Measurements from ENCODE around the gene KCTD11.

Gene KCTD11

GRCh38 chr17:7374353-7374752, 22.4 kb downstream of the KCTD11 start:
- DNase-seq (ENCODE audit: low read depth in 2 of 2) = no peak

GRCh38 chr17:7379134-7379533, 27.2 kb downstream of the KCTD11 start:
- DNase-seq (ENCODE audit: low read depth in 2 of 2) = no peak

DNA sequence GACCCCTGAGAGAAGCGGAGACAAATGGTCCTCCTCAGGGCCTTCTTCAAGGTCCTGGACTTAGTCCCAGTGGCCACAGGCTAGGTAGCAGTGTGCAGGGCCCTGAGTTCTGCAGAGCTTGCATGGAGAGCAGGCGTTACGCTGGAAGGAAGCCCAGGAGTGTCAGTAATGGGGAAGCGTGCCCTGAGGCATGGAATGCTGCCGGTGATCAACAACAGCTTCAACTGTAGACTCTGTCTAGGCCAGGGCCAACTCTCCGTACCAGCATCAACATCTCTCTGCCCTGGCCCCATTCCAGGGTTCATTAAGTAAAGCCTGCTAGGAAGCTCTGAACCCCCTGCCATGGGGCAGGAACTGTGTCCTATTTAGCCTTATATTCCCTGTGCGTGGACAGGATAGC, 28.4 kb downstream of the KCTD11 start:
- DNase-seq (ENCODE audit: low read depth in 2 of 2) = no peak

GRCh38 chr17:7380855-7381683, 29.1 kb downstream of the KCTD11 start, which contains the start of gene TNK1:
TSS of gene TNK1 (plus strand) at chr17:7381089. CDS start at chr17:7382927, 1,838 bp downstream.
- DNase-seq (ENCODE audit: low read depth in 2 of 2) = no peak

DNA sequence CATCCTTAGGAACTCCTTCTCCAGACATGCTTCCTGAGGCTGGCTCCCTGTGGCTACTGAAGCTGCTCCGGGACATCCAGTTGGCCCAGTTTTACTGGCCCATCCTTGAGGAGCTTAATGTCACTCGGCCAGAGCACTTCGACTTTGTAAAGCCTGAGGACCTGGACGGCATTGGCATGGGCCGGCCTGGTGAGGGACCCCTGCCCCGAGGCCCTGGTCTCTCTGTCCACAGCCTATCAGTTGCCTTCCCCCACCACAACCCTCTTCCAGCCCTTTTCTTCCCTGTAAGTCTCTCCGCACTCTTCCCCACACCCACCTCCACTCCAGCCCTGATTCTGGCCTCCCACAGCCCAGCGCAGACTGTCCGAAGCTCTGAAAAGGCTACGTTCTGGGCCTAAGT, 30.9 kb downstream of the KCTD11 start:
- DNase-seq (ENCODE audit: low read depth in 2 of 2) = no peak

DNA sequence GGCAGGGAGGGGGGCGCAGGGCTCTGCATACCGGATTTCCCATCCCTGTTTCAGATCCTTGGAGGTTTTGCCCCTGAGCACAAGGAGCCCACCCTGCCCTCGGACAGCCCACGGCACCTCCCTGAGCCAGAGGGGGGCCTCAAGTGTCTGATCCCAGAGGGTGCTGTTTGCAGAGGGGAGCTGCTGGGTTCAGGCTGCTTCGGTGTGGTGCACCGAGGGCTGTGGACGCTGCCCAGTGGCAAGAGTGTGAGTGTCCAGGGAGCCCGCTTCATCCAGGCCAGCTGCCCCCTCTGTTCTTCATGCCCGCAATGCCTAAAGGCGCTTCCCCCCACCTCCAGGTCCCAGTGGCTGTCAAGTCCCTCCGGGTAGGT, 31.4 kb downstream of the KCTD11 start:
- DNase-seq (ENCODE audit: low read depth in 2 of 2) = no peak

DNA sequence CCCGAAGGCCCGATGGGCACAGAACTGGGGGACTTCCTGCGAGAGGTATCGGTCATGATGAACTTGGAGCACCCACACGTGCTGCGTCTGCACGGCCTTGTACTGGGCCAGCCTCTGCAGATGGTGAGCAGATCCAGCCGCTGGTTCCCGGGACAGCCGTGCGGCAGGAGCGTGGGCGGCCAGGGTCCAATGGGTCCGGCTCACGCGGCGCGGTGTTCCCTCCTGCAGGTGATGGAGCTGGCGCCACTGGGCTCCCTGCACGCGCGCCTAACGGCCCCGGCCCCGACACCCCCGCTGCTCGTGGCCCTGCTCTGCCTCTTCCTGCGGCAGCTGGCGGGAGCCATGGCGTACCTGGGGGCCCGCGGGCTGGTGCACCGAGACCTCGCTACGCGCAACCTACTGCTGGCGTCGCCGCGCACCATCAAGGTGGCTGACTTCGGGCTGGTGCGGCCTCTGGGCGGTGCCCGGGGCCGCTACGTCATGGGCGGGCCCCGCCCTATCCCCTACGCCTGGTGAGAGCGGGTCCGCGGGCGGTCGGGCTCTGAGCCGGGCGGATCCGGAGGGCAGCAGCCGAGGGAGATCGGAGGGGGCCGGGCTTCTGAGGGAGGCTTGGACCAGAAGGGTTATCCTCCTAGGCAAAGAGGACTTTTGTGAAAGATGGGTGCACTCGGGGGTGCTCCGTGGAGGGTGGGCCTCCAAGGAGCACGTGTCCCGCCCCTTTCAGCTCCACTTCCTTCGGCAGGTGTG, 32.0 kb downstream of the KCTD11 start:
- peak; percentile 63 to 70 for DNase-seq (ENCODE audit: low read depth in 2 of 2)

GRCh38 chr17:7384489-7385081, 32.6 kb downstream of the KCTD11 start:
- DNase-seq (ENCODE audit: low read depth in 2 of 2) = no peak

GRCh38 chr17:7388856-7389255, 36.9 kb downstream of the KCTD11 start:
- no peak for DNase-seq (ENCODE audit: low read depth in 2 of 2)

GRCh38 chr17:7389924-7390910, 38.3 kb downstream of the KCTD11 start:
- no peak for DNase-seq (ENCODE audit: low read depth in 2 of 2)

- no peak for DNase-seq (ENCODE audit: low read depth in 2 of 2)
Measured at GRCh38 chr17:7391307-7391706, 39.3 kb downstream of the KCTD11 start.

DNA sequence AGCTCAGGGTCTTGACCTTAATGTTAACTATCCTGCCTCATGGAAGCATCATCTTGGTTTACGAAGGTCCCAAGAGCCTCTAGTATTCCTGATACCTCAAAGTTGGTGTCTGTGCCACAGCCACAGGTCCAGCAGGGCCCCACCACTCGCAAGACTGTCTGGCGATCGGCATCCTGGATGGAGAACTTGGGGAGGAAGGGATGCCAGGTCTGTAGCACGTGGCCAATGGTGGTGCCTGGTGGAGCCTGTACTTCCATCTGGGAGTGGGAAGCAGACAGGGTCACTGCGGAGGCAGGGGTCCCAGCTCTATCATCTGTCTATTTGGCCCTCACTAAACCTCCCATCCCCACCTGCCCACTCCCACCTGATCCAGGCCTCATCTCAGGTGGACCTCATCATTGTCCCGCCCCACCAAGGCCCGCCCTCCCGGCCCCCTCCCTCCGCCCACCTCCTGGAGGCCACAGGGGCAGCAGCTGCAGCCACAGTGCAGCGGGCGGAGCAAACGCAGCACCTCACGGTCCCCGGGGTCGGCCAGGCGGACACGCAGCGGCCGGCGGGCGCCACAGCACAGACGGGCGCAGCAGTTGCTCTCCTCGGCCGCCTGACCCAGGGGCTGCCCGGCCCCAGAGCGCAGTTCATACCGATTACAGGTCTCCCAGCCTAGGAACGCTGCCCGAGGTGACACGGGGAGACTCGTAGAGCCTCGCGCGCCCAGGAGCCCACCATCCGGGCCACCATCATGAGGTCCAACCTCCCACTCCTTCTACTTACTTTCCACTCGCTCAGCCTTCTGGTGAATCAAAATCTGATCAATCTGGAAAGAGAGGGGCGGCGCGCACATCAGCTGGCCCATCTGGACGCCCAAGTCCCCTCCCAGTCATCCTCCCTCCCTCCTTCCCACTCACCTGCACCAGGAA, 41.0 kb downstream of the KCTD11 start:
- no peak for DNase-seq (ENCODE audit: low read depth in 2 of 2)

DNA sequence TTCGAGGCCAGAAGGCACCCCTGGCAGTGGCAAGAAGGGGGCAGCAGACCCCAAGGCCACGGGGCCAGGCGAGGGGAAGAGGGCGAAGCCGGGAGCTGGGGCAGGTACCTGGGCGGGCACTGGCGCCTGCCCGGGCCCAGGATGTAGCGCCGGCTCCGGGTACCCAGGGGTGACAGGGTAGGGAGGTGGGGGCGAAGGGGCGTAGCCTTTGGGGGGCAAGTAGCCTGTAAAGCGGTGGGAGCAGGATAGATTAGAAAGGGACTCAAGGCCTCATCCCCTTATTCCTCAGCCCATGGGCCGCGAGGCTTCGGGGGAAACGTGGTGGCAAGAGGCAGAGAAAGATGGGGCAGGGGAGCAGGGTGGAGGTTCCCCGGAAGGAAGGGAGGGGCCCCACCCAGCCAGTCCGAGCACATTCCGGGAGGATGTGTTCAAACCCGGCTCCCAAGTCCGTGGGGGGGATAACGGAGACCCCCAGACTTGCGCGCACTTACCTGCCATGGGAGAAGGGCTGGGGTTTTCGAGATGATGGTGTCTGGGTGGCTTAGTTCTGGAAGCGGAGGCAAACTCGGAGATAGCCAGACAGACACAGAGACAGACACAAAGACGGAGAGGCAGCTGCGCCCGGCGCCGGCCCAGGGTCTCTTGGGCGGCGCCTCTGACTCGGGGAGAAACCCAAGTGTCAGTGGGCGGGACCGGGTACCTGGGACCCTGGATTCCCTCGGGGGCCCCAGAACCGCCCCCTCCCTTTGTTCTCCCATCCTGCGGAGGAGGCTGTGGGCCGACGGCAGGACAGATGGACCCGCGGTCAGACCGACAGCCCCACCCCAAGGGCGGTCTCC, 41.9 kb downstream of the KCTD11 start:
- peak; percentile 32 to 35 for DNase-seq (ENCODE audit: low read depth in 2 of 2)

DNA sequence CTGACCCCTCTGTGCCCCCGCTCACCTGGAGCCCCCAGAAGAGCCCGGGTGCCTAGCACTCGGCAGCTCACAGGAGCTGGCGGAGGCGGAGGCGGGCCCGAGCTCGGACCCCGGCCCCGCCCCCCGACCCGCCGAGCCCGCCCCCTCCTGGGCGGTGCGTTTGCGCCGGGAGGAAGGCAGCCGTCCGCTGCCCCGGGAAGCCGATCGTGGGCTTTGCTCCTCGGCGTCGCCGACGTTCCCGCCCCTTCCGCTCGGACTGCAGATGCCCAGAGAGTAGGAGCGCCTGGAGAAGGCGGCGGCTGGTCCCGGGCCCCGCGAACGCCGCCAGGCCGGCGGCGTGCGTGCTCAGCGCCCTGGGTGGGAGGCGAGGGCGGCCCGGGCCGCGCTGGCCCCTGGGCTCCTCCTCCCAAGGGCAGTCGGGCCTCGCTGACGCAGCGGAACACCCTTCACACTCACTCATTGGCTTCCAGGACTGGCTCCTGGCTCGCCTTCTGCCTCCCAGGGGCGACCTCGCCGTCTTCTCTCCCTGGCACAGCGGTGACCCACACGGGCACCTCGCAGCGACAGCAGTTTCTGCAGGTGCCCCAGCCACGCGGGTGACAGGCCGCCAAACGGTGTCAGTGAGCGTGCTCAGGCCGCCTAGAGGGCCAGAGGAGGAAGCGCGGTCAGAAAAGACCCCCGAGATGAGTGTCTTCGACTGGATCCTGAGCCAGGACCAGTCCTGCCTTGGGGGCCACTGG, 42.7 kb downstream of the KCTD11 start, which contains the start of gene PLSCR3:
Gene PLSCR3 (minus strand): TSS at position 74 of the 740 bp plus-strand sequence. CDS start 415 bp downstream, outside the sequence.
- DNase-seq (ENCODE audit: low read depth in 2 of 2) = peak; percentile 78 to 83

GRCh38 chr17:7396147-7396546, 44.2 kb downstream of the KCTD11 start:
- DNase-seq (ENCODE audit: low read depth in 2 of 2) = no peak

- no peak for DNase-seq (ENCODE audit: low read depth in 2 of 2)
Measured at GRCh38 chr17:7398612-7399011, 46.6 kb downstream of the KCTD11 start.

DNA sequence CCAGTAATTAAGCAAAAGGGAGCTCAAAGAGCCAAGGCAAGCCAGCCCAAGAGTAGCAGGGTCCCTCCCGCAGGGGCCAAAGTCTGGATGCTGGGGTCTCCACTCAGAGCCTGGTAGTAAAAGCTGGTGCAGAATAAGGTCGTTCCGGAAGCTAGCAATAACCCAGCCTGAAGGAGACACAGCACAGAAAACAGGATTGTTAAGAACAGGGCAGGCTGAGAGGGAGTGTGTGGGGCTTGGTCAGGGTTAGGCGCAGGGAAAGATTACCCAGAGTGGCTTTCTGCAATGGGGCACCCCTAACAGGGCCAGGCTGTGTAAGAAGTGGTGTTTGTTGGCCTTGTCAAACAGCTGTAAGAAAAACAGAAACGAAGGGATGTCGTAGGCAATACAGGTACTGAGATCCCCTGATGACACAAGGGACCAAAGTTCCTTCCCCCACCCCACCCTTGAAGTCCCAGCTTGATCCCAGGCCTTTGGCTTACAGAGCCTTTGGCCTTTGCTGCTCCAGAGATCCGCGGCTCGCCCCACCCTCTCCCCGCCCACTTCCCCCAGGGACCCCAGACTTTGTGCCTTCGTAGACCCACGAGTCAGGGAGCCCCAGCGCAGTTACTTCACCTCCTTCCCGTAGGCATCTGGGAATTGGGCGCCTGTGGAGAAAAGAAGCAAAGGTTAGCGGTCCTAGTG, 51.2 kb downstream of the KCTD11 start:
- no peak for DNase-seq (ENCODE audit: low read depth in 2 of 2)

GRCh38 chr17:7403727-7403976, 51.7 kb downstream of the KCTD11 start:
- DNase-seq (ENCODE audit: low read depth in 2 of 2) = no peak

Data from stimulated activated CD8-positive, alpha-beta memory T cell treated with anti-CD3 and anti-CD28 coated beads, Interleukin-15, amount 100 ng/mL, for 48 hours (primary cell).